ENCODE measurements around the gene SSR3.
A peak's percentile ranks its signal among the peaks of the same experiment; 100 is the strongest.
"Not testable (repeated sequence)": the region's sequence is repeated elsewhere in the genome, so short reads cannot be mapped to it uniquely, and the experiment has no call there.

SSR3 gene

GRCh38 chr3:156554842-156555687, at the start of gene SSR3:
SSR3 (minus strand) TSS chr3:156555117; CDS start chr3:156555089, 28 bp downstream.
- peak; percentile 99 for DNase-seq

GRCh38 chr3:156604064-156604641, 49.2 kb upstream of the SSR3 start:
- DNase-seq: no peak

- no peak for DNase-seq
Observed at GRCh38 chr3:156603379-156604017, 48.6 kb upstream of the SSR3 start.

GRCh38 chr3:156602424-156602823, 47.5 kb upstream of the SSR3 start:
- DNase-seq: no peak

GRCh38 chr3:156601497-156601896, 46.6 kb upstream of the SSR3 start:
- no peak for DNase-seq

- DNase-seq: no peak
Observed at GRCh38 chr3:156600834-156601233, 45.9 kb upstream of the SSR3 start.

- DNase-seq: no peak
Observed at GRCh38 chr3:156599089-156599874, 44.4 kb upstream of the SSR3 start.

- DNase-seq: no peak
Observed at GRCh38 chr3:156598413-156598812, 43.5 kb upstream of the SSR3 start.

- no peak for DNase-seq
Observed at GRCh38 chr3:156594219-156594683, 39.3 kb upstream of the SSR3 start.

GRCh38 chr3:156593814-156594213, 38.9 kb upstream of the SSR3 start:
- DNase-seq: no peak

GRCh38 chr3:156589806-156590205, 34.9 kb upstream of the SSR3 start:
- DNase-seq: not testable (repeated sequence)

GRCh38 chr3:156587760-156588069, 32.8 kb upstream of the SSR3 start:
- no peak for DNase-seq

GRCh38 chr3:156586905-156587759, 32.2 kb upstream of the SSR3 start:
- DNase-seq: no peak

- no peak for DNase-seq
Observed at GRCh38 chr3:156583469-156583868, 28.6 kb upstream of the SSR3 start.

GRCh38 chr3:156582532-156583183, 27.7 kb upstream of the SSR3 start:
- no peak for DNase-seq

- DNase-seq: no peak
Observed at GRCh38 chr3:156581954-156582353, 27.0 kb upstream of the SSR3 start.

GRCh38 chr3:156581033-156581432, 26.1 kb upstream of the SSR3 start:
- DNase-seq: no peak

- no peak for DNase-seq
Observed at GRCh38 chr3:156579427-156579851, 24.5 kb upstream of the SSR3 start.

- DNase-seq: no peak
Observed at GRCh38 chr3:156577736-156578135, 22.8 kb upstream of the SSR3 start.

GRCh38 chr3:156576651-156577348, 21.9 kb upstream of the SSR3 start:
- DNase-seq: no peak

GRCh38 chr3:156576051-156576450, 21.1 kb upstream of the SSR3 start:
- DNase-seq: no peak

Measured in CD4-positive, alpha-beta T cell treated with Interleukin-6 for 4 hours (primary cell).